Measurements from ENCODE around the gene CD83. TPM values are rescaled to one million over a fixed set of nuclear protein-coding genes. Genes with fewer than 3 reads are reported as not detected.

Gene CD83
- polyA plus RNA-seq, 1 donor (not counting 4 experiments of a cell fraction or from before 2014, with no cell fraction given) = 3.4 TPM

DNA sequence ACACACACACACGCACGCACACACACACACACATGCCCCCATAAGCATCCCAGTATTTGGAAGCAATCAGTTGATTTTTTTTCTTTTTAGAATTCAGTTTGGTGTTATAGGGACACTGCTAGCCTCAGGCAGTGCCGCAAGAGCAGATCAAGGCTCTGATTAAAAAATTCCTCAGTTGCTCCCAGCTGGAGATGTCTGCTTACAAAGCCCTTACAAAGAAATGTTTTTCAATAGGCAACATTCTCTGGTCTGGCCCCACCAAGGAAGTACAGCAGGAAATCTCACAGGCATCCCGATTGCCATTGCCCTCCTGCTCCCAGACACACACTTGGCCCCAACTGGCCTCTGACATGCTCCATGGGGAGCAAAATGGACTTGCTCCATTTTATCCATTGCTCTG, 22.9 kb upstream of the CD83 start:
- DNase-seq (ENCODE audit: low read depth, low spot score) = no peak
- no peak overlapping the region for H2AFZ ChIP-seq (ENCODE audit: control insufficient read depth, low read length)
- no peaks in the 10 kb centered on the region for H4K20me1 ChIP-seq (ENCODE audit: control insufficient read depth, extremely low read depth, insufficient read depth, low read length)
- H3K9me3 ChIP-seq (ENCODE audit: control insufficient read depth, low read depth, low read length) = no peaks in the 10 kb centered on the region
- H3K4me1 ChIP-seq (ENCODE audit: control insufficient read depth, extremely low read depth, insufficient read depth, low read length) = peaks cover 9% of the 10 kb centered on the region
- no peak for TF ChIP-seq EZH2 (IDR thresholded peaks at IDR 0.05; ENCODE audit: low read length)
- TF ChIP-seq, protein P1, sequence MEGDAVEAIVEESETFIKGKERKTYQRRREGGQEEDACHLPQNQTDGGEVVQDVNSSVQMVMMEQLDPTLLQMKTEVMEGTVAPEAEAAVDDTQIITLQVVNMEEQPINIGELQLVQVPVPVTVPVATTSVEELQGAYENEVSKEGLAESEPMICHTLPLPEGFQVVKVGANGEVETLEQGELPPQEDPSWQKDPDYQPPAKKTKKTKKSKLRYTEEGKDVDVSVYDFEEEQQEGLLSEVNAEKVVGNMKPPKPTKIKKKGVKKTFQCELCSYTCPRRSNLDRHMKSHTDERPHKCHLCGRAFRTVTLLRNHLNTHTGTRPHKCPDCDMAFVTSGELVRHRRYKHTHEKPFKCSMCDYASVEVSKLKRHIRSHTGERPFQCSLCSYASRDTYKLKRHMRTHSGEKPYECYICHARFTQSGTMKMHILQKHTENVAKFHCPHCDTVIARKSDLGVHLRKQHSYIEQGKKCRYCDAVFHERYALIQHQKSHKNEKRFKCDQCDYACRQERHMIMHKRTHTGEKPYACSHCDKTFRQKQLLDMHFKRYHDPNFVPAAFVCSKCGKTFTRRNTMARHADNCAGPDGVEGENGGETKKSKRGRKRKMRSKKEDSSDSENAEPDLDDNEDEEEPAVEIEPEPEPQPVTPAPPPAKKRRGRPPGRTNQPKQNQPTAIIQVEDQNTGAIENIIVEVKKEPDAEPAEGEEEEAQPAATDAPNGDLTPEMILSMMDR (optimal IDR thresholded peaks at IDR 0.05 in 1 of 3, IDR thresholded peaks at IDR 0.05 in 1 of 3, conservative IDR thresholded peaks at IDR 0.05 in 1 of 3; ENCODE audit: extremely low read depth in 1 of 3, insufficient read depth in 2 of 3, low read length in 3 of 3) = no peak
- FAIRE-seq = no peak
- H3K27me3 ChIP-seq (ENCODE audit: control insufficient read depth, extremely low read depth, insufficient read depth, low read length) = no peaks in the 10 kb centered on the region
- H3K36me3 ChIP-seq (ENCODE audit: control insufficient read depth in 2 of 2, extremely low read depth in 1 of 2, insufficient read depth in 2 of 2, low read length in 2 of 2) = no peaks in the 10 kb centered on the region
- H3K4me2 ChIP-seq (ENCODE audit: control insufficient read depth, extremely low read depth, insufficient read depth, low read depth, low read length) = no peak overlapping the region
- H3K4me3 ChIP-seq (ENCODE audit: control insufficient read depth in 2 of 3, extremely low read depth in 1 of 3, insufficient read depth in 2 of 3, low read depth in 1 of 3, low read length in 3 of 3) = no peak overlapping the region
- H3K27ac ChIP-seq (ENCODE audit: control insufficient read depth, insufficient read depth, low read length) = no peak overlapping the region
- H3K79me2 ChIP-seq (ENCODE audit: control insufficient read depth, insufficient read depth, low read length) = no peaks in the 10 kb centered on the region
- no peak overlapping the region for H3K9ac ChIP-seq (ENCODE audit: control insufficient read depth, extremely low read depth, insufficient read depth, low read length)
- H3K9me1 ChIP-seq (ENCODE audit: control insufficient read depth, extremely low read depth, insufficient read depth, low read length) = no peaks in the 10 kb centered on the region
- dilution Hi-C loops (cut with MboI; ENCODE audit: extremely low pct_ligation_motif_present, low sequenced_read_pairs) = no loop called here

DNA sequence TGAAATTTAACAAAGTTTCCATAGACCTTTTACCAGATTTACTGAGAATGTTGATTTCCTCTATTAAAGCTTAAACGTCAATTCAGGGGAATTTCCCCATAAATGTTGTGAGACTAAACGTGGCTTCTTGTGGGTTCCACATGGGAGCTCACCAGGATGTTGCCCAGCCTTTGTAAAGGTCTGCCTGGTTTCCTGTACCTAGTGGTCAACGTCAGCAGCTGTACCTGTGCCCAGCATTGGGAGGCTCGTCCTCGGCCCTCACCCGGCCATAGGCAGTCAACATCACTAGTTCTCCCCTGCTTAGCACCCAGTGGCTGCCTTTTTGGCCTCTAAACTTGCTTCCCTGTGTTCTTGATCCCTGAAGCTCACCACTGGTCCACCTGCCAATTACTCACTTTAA, 22.1 kb upstream of the CD83 start:
- no peaks in the 10 kb centered on the region for H3K9me3 ChIP-seq (ENCODE audit: control insufficient read depth, low read depth, low read length)
- DNase-seq (ENCODE audit: low read depth, low spot score) (no peak), FAIRE-seq (no peak)
- peaks cover 9% of the 10 kb centered on the region for H3K4me1 ChIP-seq (ENCODE audit: control insufficient read depth, extremely low read depth, insufficient read depth, low read length)
- H3K36me3 ChIP-seq (ENCODE audit: control insufficient read depth in 2 of 2, extremely low read depth in 1 of 2, insufficient read depth in 2 of 2, low read length in 2 of 2) = no peaks in the 10 kb centered on the region
- H4K20me1 ChIP-seq (ENCODE audit: control insufficient read depth, extremely low read depth, insufficient read depth, low read length) = no peaks in the 10 kb centered on the region
- no peak overlapping the region for H3K9ac ChIP-seq (ENCODE audit: control insufficient read depth, extremely low read depth, insufficient read depth, low read length)
- H2AFZ ChIP-seq (ENCODE audit: control insufficient read depth, low read length) = no peak overlapping the region
- H3K4me3 ChIP-seq (ENCODE audit: control insufficient read depth in 2 of 3, extremely low read depth in 1 of 3, insufficient read depth in 2 of 3, low read depth in 1 of 3, low read length in 3 of 3) = no peak overlapping the region
- TF ChIP-seq EZH2 (IDR thresholded peaks at IDR 0.05; ENCODE audit: low read length) = no peak
- TF ChIP-seq, protein P1 (optimal IDR thresholded peaks at IDR 0.05 in 1 of 3, IDR thresholded peaks at IDR 0.05 in 1 of 3, conservative IDR thresholded peaks at IDR 0.05 in 1 of 3; ENCODE audit: extremely low read depth in 1 of 3, insufficient read depth in 2 of 3, low read length in 3 of 3) = no peak
- H3K4me2 ChIP-seq (ENCODE audit: control insufficient read depth, extremely low read depth, insufficient read depth, low read depth, low read length) = no peak overlapping the region
- no peaks in the 10 kb centered on the region for H3K79me2 ChIP-seq (ENCODE audit: control insufficient read depth, insufficient read depth, low read length)
- H3K27ac ChIP-seq (ENCODE audit: control insufficient read depth, insufficient read depth, low read length) = no peak overlapping the region
- no peaks in the 10 kb centered on the region for H3K27me3 ChIP-seq (ENCODE audit: control insufficient read depth, extremely low read depth, insufficient read depth, low read length)
- dilution Hi-C loops (cut with MboI; ENCODE audit: extremely low pct_ligation_motif_present, low sequenced_read_pairs) = no loop called here
- H3K9me1 ChIP-seq (ENCODE audit: control insufficient read depth, extremely low read depth, insufficient read depth, low read length) = no peaks in the 10 kb centered on the region

Data from keratinocyte (primary cell).